ENCODE results near the gene EPHB6.

DNA sequence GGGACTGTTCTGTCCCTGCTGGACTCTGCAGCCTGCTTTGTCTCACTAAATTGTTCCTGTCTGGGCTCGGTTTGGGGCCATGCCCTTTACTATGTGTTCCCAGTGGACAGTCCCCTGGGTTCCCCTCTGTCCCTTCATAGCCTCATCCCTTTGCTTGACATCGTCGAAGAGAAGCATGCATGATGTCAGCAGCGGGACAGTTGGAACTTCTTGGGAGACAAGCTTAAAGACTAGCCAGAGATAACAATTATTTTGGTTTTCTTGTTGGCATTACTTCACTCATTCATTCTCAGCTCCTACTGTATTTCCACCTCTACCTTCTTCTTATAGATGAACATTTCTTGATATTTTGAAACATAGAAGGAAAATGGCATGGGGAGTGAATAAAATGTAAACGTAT lies 2.7 kb downstream of the EPHB6 start:
- TF ChIP-seq ZBTB7A (tag by site-specific recombination; IDR thresholded peaks at IDR 0.05; ENCODE audit: low read depth), result no peak
- TF ChIP-seq HOXD13 (CRISPR knock-in tag; IDR thresholded peaks at IDR 0.05; ENCODE audit: borderline replicate concordance), result no peak
- TF ChIP-seq, protein P1, sequence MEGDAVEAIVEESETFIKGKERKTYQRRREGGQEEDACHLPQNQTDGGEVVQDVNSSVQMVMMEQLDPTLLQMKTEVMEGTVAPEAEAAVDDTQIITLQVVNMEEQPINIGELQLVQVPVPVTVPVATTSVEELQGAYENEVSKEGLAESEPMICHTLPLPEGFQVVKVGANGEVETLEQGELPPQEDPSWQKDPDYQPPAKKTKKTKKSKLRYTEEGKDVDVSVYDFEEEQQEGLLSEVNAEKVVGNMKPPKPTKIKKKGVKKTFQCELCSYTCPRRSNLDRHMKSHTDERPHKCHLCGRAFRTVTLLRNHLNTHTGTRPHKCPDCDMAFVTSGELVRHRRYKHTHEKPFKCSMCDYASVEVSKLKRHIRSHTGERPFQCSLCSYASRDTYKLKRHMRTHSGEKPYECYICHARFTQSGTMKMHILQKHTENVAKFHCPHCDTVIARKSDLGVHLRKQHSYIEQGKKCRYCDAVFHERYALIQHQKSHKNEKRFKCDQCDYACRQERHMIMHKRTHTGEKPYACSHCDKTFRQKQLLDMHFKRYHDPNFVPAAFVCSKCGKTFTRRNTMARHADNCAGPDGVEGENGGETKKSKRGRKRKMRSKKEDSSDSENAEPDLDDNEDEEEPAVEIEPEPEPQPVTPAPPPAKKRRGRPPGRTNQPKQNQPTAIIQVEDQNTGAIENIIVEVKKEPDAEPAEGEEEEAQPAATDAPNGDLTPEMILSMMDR (tag by site-specific recombination; IDR thresholded peaks at IDR 0.05), result no peak
